SK-N-SH treated with all-trans-retinoic acid at 6 μM for 48 hours (cell line): ENCODE results near the gene GABBR2.

Experiments used
- ARNTL ChIP-seq: fragments of 450-650 bp; formaldehyde crosslinking; IDR thresholded peaks from 2 replicates; pipeline ENCODE4 v1.5.0; 2020; ENCODE audit warnings: low read depth, mild to moderate bottlenecking, moderate library complexity, borderline replicate concordance
- ESRRG ChIP-seq: fragments of 250-450 bp; sonication (Bioruptor Pico); IDR thresholded peaks from 2 replicates; pipeline ENCODE4 v1.6.1; 2021; ENCODE audit warnings: mild to moderate bottlenecking
- GLIS3 ChIP-seq: fragments of 250-450 bp; sonication (Bioruptor Pico); IDR thresholded peaks from 2 replicates; pipeline ENCODE4 v1.5.0; 2020; ENCODE audit warnings: mild to moderate bottlenecking, moderate library complexity
- RARB ChIP-seq: fragments of 250-450 bp; sonication (Bioruptor Pico); IDR thresholded peaks from 2 replicates; pipeline ENCODE4 v1.8.0; 2021; ENCODE audit warnings: mild to moderate bottlenecking, moderate library complexity
- ZFP30 ChIP-seq: fragments of 450-650 bp; formaldehyde crosslinking; IDR thresholded peaks from 2 replicates; pipeline ENCODE4 v1.5.0; 2022; ENCODE audit warnings: mild to moderate bottlenecking, moderate library complexity
- ZNF70 ChIP-seq: fragments of 450-650 bp; formaldehyde crosslinking; IDR thresholded peaks from 2 replicates; pipeline ENCODE4 v1.5.0; 2020; ENCODE audit warnings: mild to moderate bottlenecking, moderate library complexity
- TF ChIP-seq, protein P1 (sequence below): fragments of 250-450 bp; sonication (Bioruptor Pico); IDR thresholded peaks from 2 replicates; pipeline ENCODE4 v1.5.0; 2020; ENCODE audit warnings: mild to moderate bottlenecking, moderate library complexity
- TF ChIP-seq, protein P2 (sequence below): fragments of 250-450 bp; sonication (Bioruptor Pico); IDR thresholded peaks from 2 replicates; pipeline ENCODE4 v1.5.1; 2020; ENCODE audit warnings: low read depth, mild to moderate bottlenecking, moderate library complexity
- TF ChIP-seq, protein P3 (sequence below): fragments of 250-450 bp; sonication (Bioruptor Pico); IDR thresholded peaks from 2 replicates; pipeline ENCODE4 v1.8.0; 2020; ENCODE audit warnings: mild to moderate bottlenecking, moderate library complexity, borderline replicate concordance

DNA sequence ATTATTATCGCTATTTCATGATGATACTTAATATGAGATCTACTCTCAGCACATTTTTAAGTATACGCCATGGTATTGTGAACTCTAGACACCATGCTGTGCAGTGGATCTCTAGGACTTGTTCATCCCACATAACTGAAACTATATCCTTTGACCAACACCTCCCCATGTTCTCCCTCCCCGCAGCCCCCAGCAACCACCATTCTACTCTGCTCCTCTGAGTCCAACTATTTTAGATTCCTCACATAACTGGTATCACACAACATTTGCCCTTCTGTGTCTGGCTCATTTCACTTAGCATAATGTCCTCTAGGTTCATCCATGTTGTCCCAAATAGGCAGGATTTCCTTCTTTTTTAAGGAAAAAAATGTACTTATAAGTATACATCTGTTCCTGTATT, 446.7 kb downstream of the GABBR2 start:
- TF ChIP-seq ESRRG (no peak), GLIS3 (CRISPR knock-in tag) (no peak), ARNTL (CRISPR knock-in tag) (no peak), ZFP30 (no peak), ZNF70 (CRISPR knock-in tag) (no peak), RARB (no peak)
- TF ChIP-seq, protein P1, sequence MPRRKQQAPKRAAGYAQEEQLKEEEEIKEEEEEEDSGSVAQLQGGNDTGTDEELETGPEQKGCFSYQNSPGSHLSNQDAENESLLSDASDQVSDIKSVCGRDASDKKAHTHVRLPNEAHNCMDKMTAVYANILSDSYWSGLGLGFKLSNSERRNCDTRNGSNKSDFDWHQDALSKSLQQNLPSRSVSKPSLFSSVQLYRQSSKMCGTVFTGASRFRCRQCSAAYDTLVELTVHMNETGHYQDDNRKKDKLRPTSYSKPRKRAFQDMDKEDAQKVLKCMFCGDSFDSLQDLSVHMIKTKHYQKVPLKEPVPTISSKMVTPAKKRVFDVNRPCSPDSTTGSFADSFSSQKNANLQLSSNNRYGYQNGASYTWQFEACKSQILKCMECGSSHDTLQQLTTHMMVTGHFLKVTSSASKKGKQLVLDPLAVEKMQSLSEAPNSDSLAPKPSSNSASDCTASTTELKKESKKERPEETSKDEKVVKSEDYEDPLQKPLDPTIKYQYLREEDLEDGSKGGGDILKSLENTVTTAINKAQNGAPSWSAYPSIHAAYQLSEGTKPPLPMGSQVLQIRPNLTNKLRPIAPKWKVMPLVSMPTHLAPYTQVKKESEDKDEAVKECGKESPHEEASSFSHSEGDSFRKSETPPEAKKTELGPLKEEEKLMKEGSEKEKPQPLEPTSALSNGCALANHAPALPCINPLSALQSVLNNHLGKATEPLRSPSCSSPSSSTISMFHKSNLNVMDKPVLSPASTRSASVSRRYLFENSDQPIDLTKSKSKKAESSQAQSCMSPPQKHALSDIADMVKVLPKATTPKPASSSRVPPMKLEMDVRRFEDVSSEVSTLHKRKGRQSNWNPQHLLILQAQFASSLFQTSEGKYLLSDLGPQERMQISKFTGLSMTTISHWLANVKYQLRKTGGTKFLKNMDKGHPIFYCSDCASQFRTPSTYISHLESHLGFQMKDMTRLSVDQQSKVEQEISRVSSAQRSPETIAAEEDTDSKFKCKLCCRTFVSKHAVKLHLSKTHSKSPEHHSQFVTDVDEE: no peak
- TF ChIP-seq, protein P2, sequence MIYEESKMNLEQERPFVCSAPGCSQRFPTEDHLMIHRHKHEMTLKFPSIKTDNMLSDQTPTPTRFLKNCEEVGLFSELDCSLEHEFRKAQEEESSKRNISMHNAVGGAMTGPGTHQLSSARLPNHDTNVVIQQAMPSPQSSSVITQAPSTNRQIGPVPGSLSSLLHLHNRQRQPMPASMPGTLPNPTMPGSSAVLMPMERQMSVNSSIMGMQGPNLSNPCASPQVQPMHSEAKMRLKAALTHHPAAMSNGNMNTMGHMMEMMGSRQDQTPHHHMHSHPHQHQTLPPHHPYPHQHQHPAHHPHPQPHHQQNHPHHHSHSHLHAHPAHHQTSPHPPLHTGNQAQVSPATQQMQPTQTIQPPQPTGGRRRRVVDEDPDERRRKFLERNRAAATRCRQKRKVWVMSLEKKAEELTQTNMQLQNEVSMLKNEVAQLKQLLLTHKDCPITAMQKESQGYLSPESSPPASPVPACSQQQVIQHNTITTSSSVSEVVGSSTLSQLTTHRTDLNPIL (CRISPR knock-in tag): no peak
- TF ChIP-seq, protein P3, sequence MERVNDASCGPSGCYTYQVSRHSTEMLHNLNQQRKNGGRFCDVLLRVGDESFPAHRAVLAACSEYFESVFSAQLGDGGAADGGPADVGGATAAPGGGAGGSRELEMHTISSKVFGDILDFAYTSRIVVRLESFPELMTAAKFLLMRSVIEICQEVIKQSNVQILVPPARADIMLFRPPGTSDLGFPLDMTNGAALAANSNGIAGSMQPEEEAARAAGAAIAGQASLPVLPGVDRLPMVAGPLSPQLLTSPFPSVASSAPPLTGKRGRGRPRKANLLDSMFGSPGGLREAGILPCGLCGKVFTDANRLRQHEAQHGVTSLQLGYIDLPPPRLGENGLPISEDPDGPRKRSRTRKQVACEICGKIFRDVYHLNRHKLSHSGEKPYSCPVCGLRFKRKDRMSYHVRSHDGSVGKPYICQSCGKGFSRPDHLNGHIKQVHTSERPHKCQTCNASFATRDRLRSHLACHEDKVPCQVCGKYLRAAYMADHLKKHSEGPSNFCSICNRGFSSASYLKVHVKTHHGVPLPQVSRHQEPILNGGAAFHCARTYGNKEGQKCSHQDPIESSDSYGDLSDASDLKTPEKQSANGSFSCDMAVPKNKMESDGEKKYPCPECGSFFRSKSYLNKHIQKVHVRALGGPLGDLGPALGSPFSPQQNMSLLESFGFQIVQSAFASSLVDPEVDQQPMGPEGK (CRISPR knock-in tag): no peak
